Glomerular visceral epithelial cell (primary cell): ENCODE data around the gene TNS3.
"Not testable (repeated sequence)": the region's sequence is repeated elsewhere in the genome, so short reads cannot be mapped to it uniquely, and the experiment has no call there.

Experiments used
- DNase-seq: peaks from one replicate; pipeline ENCODE4 v3.0.0-alpha.2; 2016; ENCODE audit errors: extremely low spot score

Gene TNS3

DNA sequence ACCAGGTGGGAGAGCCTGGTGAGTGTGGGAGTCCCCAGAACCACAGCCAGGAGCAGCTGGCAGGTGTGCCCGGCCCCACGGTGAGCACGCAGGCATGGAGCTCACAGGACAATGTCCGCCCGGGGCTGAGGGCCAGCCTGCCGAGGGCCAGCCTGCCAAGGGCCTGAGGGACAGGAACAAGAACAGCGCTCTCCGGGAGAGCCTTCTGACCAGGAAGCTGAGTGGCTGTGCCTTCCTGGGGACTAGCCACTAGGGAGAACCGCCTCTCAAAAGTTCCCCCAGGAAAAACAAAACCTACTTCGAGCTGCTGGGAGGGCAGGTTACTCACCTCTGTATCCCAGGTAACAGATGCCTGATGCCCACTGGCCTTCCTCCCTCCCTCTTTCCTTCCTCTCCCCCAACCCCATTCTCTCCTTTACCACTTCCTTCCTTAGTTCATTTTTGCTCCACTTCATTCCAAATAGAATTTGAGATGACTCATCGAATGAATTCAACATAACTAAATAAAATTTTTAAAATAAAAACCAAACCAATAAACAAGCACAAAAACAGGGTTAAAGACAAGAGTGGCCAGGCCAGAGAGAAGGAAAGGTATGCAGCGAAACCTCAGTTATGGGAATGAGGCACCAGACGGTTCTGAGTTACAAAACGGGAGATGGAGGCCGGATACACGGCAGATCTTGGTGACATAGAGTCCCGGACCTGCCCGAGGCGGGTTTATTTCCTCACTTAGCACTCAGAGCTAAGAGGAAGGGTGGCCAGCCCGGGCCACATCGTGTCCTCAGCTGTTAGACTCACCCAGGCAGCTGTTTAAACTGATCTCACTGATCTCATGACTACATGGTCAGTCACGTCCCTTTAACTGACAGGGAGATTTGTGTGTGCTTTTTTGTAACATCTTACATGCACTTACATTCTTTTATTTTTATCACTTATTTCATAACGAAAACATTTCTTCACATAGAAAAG lies 128.5 kb downstream of the TNS3 start:
- peak; percentile 81 for DNase-seq

DNA sequence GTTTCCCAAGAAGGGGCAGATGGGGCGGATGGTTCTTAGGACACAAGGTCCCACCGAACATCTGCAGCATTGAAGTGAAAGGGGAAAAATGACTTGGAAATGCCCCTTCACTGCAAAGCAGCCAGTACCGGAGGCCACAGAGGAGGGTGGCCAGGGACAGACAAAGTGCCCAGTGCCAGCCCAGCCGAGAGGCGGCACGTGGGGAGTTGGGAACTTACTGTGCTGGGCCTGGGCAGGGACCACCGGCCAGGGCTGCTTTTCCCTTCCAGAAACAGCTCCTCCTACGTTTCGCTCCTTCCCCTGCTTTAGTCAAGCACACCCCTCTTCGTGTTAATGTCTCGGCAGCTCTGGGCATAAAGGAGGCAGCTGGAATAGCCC lies 129.2 kb downstream of the TNS3 start:
- DNase-seq: no peak

DNA sequence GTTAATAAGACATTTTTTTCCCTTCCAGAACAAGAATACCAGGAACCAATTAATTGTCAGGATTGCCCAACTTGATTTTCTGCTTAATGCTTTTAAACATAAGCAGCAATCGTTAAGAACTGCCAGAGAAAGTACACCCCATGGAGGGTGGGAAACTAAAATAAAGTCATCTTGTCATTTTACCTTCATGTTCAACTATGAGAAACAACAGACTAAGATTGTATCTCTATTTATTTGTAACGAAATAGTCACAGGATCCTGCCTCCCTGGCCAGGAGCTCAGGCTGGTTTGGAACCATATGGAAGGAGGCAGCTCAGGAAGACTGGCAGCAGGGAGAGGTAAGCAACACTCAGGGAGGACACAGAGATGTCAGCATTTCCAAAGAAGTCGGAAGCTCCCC lies 129.6 kb downstream of the TNS3 start:
- DNase-seq: no peak

DNA sequence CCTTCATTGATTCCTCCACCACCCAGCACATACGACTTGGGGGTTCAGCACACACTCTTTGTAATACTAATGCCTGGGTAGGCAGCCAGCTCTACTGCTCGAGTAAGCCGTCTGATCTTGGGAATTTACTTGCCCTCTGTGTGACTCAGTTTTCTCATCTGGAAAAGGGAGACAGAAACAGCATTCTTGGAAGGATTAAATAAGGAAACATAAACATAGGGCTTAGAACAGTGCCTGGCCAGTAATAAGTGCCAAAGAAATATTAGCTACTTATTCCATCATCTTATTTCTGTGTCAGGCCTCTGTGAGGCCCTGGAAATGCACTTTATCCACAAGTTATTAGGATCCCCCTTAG lies 130.1 kb downstream of the TNS3 start:
- no peak for DNase-seq

DNA sequence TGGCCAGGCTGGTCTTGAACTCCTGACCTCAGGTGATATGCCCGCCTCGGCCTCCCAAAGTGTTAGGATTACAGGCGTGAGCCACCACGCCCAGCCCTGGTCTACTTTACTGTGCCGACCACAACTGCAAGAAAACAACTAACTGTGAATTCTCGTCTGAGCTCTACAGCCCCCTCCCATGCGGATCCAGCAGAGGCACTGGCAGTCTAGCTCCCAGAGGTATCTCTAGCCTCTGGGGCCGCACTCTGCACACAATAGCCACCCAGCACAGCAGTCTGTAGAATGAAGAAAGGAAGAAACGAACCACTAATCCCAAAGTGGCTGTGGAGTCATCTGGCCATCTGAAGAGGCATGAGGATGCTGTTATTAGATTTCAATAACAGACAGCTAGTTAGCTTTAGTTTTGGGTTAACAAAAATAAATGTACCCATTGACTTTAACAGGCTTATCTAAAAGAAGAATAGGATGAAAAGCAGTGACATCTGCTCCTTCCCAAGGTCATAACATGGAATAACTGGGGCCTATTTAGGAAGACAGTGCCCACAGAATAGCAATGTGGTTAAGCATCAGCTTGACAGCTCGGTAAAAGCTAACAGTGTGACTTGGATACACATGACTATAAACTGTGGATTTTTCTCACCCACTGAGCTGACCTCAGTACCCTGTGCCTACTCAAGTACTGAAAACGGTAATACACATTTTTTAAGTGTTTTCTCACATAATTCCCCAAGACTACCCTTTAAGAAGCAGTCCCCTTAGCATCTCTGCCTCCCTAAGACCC lies 131.9 kb downstream of the TNS3 start:
- peak; percentile 43 for DNase-seq

DNA sequence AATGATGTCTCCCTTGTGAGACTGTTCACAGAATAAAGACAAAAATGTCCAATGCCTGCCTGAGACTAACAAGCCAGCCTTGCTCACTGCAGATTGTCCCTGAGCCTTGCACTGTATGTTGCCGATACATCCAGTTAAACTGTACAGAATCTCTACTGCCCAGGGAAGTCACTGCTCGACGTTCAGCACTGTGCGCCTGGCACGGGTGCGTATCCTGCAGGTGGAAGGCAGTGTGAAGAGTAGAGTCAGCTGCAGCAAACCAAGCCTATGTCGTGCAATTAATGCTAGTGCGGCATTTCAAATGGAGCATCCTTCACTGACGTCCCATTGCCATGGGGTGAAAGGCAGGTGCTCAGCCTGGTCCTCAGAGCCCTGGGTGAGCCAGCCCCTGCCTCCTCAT lies 132.9 kb downstream of the TNS3 start:
- DNase-seq: no peak

DNA sequence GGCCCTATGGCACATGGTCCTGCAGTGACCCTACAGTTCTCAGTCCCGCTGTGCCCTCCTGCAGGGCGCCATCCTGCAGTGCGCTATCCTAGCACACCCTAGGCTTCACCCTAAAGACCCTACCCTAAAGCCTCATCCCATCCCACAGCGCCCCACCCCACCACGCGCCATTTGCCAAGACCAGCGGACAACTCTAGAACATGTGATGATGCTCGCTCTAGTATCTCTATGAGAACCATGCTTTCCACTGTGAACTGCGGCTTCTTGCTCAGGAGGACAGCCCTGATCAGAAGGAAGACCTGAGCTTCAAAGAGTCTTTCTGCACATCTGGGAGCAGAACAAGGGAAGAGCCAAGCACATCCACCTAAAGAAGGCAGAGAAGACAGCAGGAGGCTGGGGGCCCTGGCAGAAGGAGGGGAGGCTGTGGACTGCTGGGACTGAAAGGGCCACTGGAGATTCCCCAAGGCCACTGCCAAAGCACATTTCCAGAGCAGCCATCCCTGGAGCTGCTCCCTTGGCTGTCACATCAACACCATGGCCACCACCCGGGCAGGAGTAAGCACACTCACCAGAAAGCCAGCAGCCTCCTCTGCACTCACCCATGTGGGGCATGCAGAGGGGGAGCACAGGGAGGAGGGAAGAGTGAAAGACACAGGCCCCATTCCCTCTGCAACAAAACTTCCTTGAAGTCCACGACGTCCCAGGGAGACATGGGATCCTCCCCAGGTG lies 134.1 kb downstream of the TNS3 start:
- no peak for DNase-seq

DNA sequence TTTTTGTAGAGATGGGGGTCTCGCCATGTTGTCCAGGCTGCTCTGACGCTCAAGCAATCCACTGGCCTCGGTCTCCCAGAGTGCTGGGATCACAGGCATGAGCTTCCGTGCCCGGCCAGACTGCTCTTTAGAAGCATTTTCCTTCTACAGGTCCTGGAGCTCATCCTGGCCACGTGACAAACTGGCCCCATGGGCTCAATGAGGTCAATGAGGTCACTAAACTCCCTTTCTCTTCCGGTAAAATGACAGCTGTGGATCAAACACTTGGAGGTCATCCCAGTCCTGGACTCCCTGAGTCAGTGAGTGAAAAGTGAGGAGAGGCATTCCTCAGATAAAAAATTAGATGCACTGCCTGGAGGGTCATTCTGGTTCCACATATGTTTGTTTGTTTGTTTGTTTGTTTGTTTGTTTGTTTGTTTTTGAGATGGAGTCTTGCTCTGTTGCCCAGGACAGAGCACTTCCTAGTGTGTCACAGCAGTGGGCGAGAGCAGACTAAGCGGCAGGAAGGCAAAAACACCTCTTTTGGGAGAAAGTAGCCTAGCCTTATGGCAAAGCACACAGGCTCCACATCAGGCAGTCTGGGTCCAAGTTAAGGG lies 134.9 kb downstream of the TNS3 start:
- DNase-seq: no peak

DNA sequence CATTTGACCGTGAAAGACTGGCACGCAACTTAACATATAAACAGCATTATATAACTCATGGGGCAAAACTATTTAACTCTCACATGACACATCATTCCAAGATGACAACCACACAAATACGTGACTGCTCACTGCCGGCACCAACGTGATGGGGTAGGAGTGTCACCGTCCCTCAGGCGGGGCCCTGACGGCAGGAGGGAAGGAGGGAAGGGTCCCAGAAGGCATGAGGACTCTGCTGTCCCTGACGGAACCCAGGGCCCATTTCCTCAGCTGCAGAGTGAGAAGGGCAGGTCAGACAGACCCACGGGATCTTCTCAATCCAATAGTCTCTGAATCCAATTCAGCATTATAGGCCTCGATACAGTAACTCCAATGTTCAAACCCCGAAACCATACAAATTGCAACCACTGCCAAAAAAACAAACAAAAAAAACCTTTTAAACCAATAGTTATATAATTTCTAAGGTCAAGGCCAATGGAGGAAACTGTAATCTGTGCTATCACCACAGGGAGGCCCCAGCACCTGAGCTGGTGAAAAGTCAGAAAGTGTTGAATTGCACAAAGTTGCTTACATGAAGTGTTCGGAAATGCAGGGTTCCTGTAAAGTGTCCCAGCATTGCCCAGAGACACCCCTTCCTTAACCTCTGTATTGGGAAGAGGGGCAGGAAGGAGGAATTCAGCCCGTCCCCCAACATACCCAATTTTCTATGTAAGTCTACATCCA lies 137.4 kb downstream of the TNS3 start:
- DNase-seq: no peak

DNA sequence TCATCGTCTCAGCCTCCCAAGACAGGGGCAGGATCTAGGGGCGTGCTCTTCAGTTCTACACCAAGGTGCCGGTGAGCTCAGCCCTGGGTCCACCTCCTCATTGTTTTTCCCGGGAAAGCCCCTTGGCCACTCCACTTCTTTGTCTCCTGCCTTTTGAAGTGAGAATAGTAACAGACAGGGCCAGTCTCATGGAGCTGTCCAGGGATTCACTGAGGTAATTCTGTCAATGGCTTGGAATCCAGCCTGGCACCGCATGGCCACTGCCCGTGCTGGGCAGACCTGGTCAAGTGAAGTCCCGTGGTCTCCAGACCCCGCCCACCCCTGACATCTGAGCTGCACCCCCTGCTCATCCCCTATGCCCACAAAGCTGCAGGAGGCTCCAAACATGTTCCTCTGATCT lies 138.9 kb downstream of the TNS3 start:
- DNase-seq: peak; percentile 23

DNA sequence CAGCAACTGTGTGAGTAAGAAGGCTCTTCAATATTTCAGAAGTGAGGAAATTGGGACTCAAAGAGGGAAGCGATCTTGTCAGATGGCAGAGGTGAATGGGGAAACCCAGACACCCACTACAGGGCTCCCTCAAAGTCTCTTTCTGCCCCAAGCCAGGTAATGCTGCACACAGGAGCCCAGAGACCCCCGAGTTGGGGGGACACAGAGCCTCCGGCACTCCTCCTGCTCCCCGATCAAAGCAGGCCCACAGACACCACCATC lies 139.4 kb downstream of the TNS3 start:
- no peak for DNase-seq

DNA sequence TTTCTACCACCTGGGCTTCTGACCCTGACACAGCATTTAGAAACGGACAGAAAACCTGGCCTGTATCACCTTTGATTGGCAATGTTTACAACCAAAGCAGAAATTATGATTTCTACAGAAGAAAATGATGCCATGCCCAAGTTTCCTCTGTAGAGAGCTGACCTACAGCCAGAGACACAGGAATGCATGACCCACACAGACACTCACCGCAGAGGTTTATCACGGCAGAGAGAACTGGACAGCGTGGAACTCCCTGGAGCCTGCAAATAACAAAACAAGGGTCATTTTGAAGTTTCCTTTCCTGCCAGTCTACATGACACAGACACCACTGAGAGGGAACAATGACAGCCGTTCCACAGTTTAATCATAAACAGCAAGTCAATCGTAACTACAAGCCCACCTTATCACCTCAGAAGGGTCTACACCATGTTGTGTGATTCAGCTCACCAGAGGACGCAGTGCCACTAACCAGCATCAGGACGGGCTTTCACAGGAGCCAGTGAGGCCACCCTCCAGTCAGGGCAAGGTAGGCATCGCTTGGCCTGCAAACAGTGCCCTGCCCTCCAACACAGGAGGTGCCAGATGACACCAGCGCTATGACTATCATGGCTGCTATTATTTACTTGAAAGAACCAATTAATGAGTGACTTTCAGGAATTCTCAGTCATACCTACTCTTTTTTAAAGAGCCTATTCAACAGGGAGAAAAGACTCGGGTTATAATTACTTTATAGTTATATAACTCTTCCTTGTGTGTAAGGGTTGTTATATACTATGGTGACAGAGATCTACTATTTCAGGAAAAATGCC lies 139.9 kb downstream of the TNS3 start:
- peak; percentile 37 for DNase-seq

DNA sequence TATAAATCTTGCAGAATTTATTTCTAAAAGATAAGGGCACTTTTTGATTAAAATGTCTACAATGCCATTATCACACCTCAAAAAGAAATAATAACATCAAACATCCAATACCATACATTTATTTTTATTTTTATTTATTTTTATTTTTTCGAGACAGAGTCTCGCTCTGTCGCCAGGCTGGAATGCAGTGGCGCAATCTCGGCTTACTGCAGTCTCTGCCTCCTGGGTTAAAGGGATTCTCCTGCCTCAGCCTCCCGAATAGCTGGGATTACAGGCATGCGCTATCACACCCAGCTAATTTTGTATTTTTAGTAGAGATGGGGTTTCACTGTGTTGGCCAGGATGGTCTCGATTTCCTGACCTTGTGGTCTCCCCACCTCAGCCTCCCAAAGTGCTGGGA lies 140.9 kb downstream of the TNS3 start:
- not testable (repeated sequence) for DNase-seq

DNA sequence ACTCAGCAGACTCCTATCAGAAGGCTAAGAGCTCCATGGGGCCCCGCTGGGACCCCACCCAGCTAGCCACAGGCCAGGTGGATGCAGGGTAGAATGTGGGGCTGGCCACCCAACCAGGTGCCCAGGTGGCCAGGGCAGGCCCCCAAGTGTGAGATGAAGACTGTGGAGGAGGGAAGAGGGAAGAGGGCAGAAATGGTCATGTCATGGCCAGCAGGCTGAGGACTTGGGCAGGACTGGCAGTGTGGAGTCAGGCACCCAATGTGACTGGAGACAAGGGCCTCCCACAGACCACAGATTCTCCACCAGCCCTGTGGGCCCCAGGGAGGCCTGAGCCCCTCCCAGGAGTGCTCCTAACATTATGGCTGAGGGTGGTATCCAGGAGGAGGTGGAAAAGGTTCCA lies 141.6 kb downstream of the TNS3 start:
- DNase-seq: no peak

DNA sequence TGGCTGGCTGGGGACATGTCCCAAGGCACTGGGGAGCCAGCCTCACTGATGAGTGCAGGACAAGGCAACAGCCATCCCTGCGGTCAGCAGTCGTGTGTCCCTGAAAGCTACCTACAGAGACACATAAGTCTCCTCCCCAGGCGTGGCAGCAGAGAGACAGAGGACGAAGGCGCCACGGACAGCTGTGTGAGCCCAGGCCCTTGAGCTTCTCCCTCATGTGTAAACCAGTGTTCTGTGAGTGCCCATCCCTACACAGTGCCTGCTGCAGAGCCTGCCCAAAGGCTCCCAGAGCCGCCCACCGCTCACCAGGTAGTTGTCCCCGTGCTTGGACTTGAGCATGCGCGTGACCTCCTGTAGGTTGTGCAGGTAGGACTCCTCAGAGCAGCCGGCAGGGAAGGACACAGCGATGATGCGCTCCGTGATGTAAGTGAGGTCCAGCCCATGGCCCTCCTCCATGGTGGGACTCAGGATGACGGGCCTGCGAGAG lies 142.7 kb downstream of the TNS3 start:
- no peak for DNase-seq

DNA sequence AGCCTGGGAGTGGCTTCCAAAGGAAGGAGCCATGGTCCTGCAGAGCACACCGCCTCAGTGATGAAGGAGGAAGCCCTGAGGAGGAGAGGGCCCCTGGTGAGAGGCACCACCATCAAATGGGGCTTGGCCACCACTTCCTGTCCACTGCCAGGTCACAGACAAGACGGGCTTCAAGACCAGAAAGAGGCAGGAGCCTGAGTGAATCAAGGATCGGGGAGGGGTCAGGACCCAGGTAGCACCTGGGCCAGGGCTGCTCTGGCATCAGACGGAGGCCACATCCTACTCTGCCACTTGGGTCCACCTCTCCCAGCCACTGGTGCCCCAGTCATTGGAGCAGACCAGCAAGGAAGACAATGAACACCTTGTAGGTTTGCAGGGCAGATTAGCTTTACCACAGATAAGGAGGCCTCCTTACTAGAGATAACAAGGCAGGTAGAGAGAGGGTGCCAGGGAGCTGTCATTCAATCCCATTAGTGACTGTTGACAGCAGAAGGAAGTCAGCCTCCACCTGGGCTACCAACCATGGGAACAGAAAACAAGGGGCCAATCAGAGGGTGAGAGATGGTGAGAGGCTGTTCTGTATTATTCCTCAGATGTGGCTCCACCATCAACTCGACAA lies 143.4 kb downstream of the TNS3 start:
- DNase-seq: no peak

DNA sequence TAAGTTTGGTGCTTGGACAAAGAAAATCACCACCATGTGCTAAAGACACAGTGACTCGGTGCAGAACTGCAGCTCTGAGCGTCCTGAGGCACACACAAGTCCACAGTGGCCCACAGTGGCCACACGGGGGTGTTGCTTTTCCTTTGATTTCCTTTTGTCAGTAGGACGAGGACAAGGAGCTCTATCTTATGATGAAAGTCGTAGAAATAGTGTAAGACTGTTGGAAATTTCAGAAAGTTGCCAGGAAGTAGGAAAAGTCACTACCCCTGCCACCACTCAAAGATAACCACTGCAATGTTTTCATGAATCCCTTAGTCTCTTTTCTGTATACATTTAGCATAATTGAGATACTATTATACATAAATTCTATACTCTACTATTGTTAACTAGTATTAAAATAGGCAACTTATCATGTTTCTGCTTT lies 146.0 kb downstream of the TNS3 start:
- DNase-seq: peak; percentile 48

DNA sequence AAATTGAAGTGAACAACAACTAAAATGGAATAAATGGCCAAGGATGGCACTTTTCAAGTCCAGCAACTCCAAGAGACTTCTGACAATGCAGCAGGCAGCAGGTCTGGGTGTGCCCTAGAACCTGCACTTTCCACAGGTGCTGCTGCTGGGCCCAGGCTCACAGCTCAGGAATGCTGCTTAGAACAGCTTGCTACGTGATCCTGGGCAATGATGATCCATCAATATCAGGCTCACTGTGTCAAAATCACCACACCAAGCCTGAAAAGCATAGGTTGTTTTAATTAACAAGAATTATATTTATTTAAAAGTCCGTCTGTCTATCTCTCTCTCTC lies 148.4 kb downstream of the TNS3 start:
- DNase-seq: no peak

DNA sequence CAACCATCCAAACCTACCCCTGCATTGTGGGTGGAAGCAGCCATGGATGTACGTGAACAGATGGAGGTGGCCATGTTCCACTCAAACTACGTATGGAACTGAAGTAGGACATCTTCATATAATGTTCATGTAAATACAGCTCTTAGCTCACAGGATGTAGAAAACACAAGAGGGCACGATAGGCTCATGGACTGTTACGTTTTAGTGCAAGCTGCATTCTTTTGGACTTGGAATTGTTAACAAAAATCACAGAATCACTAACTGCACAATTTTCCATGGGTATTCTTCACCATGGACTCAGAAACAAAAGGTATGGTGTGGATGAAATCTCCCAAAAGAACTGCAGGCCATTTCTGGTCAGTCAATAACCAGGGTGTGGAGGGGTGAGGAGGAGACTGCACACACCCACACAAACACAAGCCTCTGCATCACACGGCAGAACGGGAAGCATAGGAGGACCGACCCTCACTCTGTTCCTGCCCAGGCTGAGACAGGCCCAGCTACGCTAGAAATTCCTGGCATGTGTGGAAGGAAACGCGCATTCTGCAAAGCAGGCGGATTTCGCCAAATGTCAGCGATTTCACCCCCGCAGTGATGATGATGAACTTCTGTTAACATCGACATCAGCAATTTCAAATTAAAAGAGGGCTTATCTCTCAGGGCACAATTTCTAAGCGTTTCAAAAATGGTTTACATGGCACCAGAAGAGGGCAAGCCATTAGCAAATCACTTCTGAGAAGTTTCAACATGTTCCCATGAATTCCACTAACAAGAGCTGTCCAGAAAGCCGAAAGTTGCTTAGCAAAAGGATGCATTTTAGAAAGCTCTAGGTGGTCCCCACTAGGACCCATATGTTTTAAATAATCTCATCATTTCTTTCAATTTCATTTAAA lies 149.0 kb downstream of the TNS3 start:
- no peak for DNase-seq
